GM19452 (cell line): ENCODE data around the gene GSTM2.
A peak's percentile ranks its signal among the peaks of the same experiment; 100 is the strongest.
"Not testable (repeated sequence)": the region's sequence is repeated elsewhere in the genome, so short reads cannot be mapped to it uniquely, and the experiment has no call there.

ENCODE experiments used
- ATAC-seq: cut with Tn5 transposase; IDR thresholded peaks from one replicate; pipeline ENCODE4 v1.9.1; 2021; ENCODE audit not compliant: unreplicated experiment

The GSTM2 gene

GRCh38 chr1:109643385-109644230 lies 24.2 kb upstream of the GSTM2 start:
- peak; percentile 81 for ATAC-seq

GRCh38 chr1:109644670-109645069 lies 23.2 kb upstream of the GSTM2 start:
- no peak for ATAC-seq

- no peak for ATAC-seq
These were observed 18.4 kb upstream of the GSTM2 start for GRCh38 chr1:109649491-109649914.

GRCh38 chr1:109650609-109651008 lies 17.2 kb upstream of the GSTM2 start:
- ATAC-seq = no peak

- no peak for ATAC-seq
These were observed 15.5 kb upstream of the GSTM2 start for GRCh38 chr1:109652402-109652801.

- ATAC-seq = no peak
These were observed 14.6 kb upstream of the GSTM2 start for GRCh38 chr1:109653306-109653705.

- ATAC-seq = no peak
These were observed 13.3 kb upstream of the GSTM2 start for GRCh38 chr1:109654519-109654918.

GRCh38 chr1:109655615-109656519 lies 12.0 kb upstream of the GSTM2 start, which contains the start of gene GSTM4:
TSS of gene GSTM4 (plus strand) at chr1:109656099. CDS start at chr1:109656390, 291 bp downstream.
- ATAC-seq = peak; percentile 90

GRCh38 chr1:109657395-109657794 lies 10.5 kb upstream of the GSTM2 start:
- ATAC-seq = no peak

- no peak for ATAC-seq
These were observed 9.9 kb upstream of the GSTM2 start for GRCh38 chr1:109657970-109658369.

GRCh38 chr1:109658533-109659042 lies 9.3 kb upstream of the GSTM2 start:
- ATAC-seq = no peak

- ATAC-seq = no peak
These were observed 8.7 kb upstream of the GSTM2 start for GRCh38 chr1:109659145-109659544.

GRCh38 chr1:109659997-109660690 lies 7.7 kb upstream of the GSTM2 start:
- ATAC-seq = no peak

GRCh38 chr1:109660691-109661026 lies 7.2 kb upstream of the GSTM2 start:
- not testable (repeated sequence) for ATAC-seq

- no peak for ATAC-seq
These were observed 6.5 kb upstream of the GSTM2 start for GRCh38 chr1:109661391-109661790.

GRCh38 chr1:109664671-109665070 lies 3.2 kb upstream of the GSTM2 start:
- ATAC-seq = no peak

GRCh38 chr1:109668123-109668775 lies 392 bp downstream of the GSTM2 start:
- no peak for ATAC-seq

GRCh38 chr1:109669246-109669948 lies 1.5 kb downstream of the GSTM2 start:
- ATAC-seq = no peak

GRCh38 chr1:109669949-109670302 lies 2.1 kb downstream of the GSTM2 start:
- not testable (repeated sequence) for ATAC-seq

- ATAC-seq = no peak
These were observed 3.2 kb downstream of the GSTM2 start for GRCh38 chr1:109671067-109671466.
